Vagina (tissue), 2 donors: ENCODE measurements around the gene CPLX3. TPM values are rescaled to one million over a fixed set of nuclear protein-coding genes. Genes with fewer than 3 reads are reported as not detected.

Source experiments
- DNase-seq, 2 donors: peaks; one replicate each; pipeline ENCODE4 v3.0.0-alpha.2; 2017; ENCODE audit errors: extremely low spot score in 2 of 2
- H3K27ac ChIP-seq: fragments of 200-600 bp; sonication (generic); one replicate; pipeline ENCODE4 v1.5.1; 2019
- H3K27me3 ChIP-seq: fragments of 200-600 bp; sonication (generic); one replicate; pipeline ENCODE4 v1.5.1; 2019
- H3K36me3 ChIP-seq, 2 donors: fragments of 200-600 bp; sonication (generic); one replicate each; pipeline ENCODE4 v1.5.1; 2017 to 2019
- H3K4me1 ChIP-seq: fragments of 200-600 bp; sonication (generic); one replicate; pipeline ENCODE4 v1.5.1; 2019
- H3K4me3 ChIP-seq, 2 donors: fragments of 200-600 bp; sonication (generic); 1 replicate in 1 of 2; 2 replicates in 1 of 2; pipeline ENCODE4 v1.5.1; 2016 to 2019
- H3K9me3 ChIP-seq: fragments of 200-600 bp; sonication (generic); one replicate; pipeline ENCODE4 v1.5.1; 2019
- CTCF ChIP-seq, 3 experiments: fragments of 450-650 bp in 2 of 3; fragments of 200-600 bp in 1 of 3; sonication (generic) in 1 of 3; IDR thresholded peaks; one replicate each; pipeline ENCODE4 v1.5.1; 2017 to 2019; ENCODE audit warnings: antibody characterized with exemption in 3 of 3, mild to moderate bottlenecking in 2 of 3, moderate library complexity in 2 of 3
- POLR2A ChIP-seq, 2 donors: fragments of 450-650 bp; IDR thresholded peaks; one replicate each; pipeline ENCODE4 v1.6.1; 2017; ENCODE audit warnings: antibody characterized with exemption in 2 of 2, mild to moderate bottlenecking in 2 of 2, moderate library complexity in 2 of 2
- POLR2AphosphoS5 ChIP-seq, 2 donors: sonication (generic); formaldehyde crosslinking; IDR thresholded peaks; one replicate each; pipeline ENCODE4 v1.9.0; 2017; ENCODE audit warnings: antibody characterized with exemption in 2 of 2, mild to moderate bottlenecking in 2 of 2, low read depth in 1 of 2; ENCODE audit not compliant: insufficient read depth in 1 of 2
- intact Hi-C: fragments of 100-400 bp; cut with DNase I; formaldehyde crosslinking; loops from one replicate; pipeline ENCODE4 v1.15.1; 2023
- total RNA-seq: library from RNA; depleted of rRNA; stranded (reverse); fragments of >200 nt; gene quantifications from one replicate; pipeline ENCODE4 v1.2.3, GENCODE V29; 2016

CPLX3 gene
- total RNA-seq, 1 donor from 2014 or later: not detected

GRCh38 chr15:74793135-74794028 is 33.0 kb upstream of the CPLX3 start:
- DNase-seq: no peak
- peak overlapping the region; percentile 51 for H3K27ac ChIP-seq
- no peaks in the 10 kb centered on the region for H3K27me3 ChIP-seq
- no peak overlapping the region for H3K4me3 ChIP-seq
- no peaks in the 10 kb centered on the region for H3K36me3 ChIP-seq
- intact Hi-C loops: no loop called here
- H3K9me3 ChIP-seq: no peaks in the 10 kb centered on the region
- no peak for TF ChIP-seq POLR2AphosphoS5 (IDR thresholded peaks at IDR 0.05; ENCODE audit: insufficient read depth in 1 of 2, low read depth in 1 of 2)
- TF ChIP-seq POLR2A (IDR thresholded peaks at IDR 0.05): no peak
- no peak for TF ChIP-seq CTCF (IDR thresholded peaks at IDR 0.05)
- peaks cover 74% of the 10 kb centered on the region for H3K4me1 ChIP-seq

- Histone ChIP-seq H3K27me3 (no peaks in the 10 kb centered on the region), H3K27ac (peak overlapping the region; percentile 4), H3K9me3 (no peaks in the 10 kb centered on the region), H3K4me1 (peaks cover 74% of the 10 kb centered on the region), H3K4me3 (no peak overlapping the region), H3K36me3 (peaks cover 0 to 6% of the 10 kb centered on the region in 2 donors)
- no peak for TF ChIP-seq CTCF (IDR thresholded peaks at IDR 0.05)
- TF ChIP-seq POLR2A (IDR thresholded peaks at IDR 0.05): no peak
- no peak for TF ChIP-seq POLR2AphosphoS5 (IDR thresholded peaks at IDR 0.05; ENCODE audit: insufficient read depth in 1 of 2, low read depth in 1 of 2)
- DNase-seq: no peak
- intact Hi-C loops: no loop called here
Observed at GRCh38 chr15:74794248-74794969, 32.0 kb upstream of the CPLX3 start.

- Histone ChIP-seq H3K9me3 (no peaks in the 10 kb centered on the region), H3K4me1 (peaks cover 74% of the 10 kb centered on the region), H3K27me3 (no peaks in the 10 kb centered on the region), H3K36me3 (peaks cover 0 to 10% of the 10 kb centered on the region in 2 donors), H3K4me3 (no peak overlapping the region), H3K27ac (peak overlapping the region; percentile 4)
- intact Hi-C loops: no loop called here
- no peak for DNase-seq
- no peak for TF ChIP-seq POLR2A (IDR thresholded peaks at IDR 0.05)
- TF ChIP-seq POLR2AphosphoS5 (IDR thresholded peaks at IDR 0.05; ENCODE audit: insufficient read depth in 1 of 2, low read depth in 1 of 2): no peak
- no peak for TF ChIP-seq CTCF (IDR thresholded peaks at IDR 0.05)
Observed at GRCh38 chr15:74794970-74795349, 31.5 kb upstream of the CPLX3 start.

GRCh38 chr15:74795966-74796625 is 30.3 kb upstream of the CPLX3 start:
- no peak overlapping the region for H3K27ac ChIP-seq
- no peak for DNase-seq
- H3K36me3 ChIP-seq: peaks cover 0 to 18% of the 10 kb centered on the region in 2 donors
- H3K9me3 ChIP-seq: no peaks in the 10 kb centered on the region
- no peaks in the 10 kb centered on the region for H3K27me3 ChIP-seq
- intact Hi-C loops: no loop called here
- no peak overlapping the region for H3K4me3 ChIP-seq
- no peak for TF ChIP-seq CTCF (IDR thresholded peaks at IDR 0.05)
- TF ChIP-seq POLR2A (IDR thresholded peaks at IDR 0.05): no peak
- TF ChIP-seq POLR2AphosphoS5 (IDR thresholded peaks at IDR 0.05; ENCODE audit: insufficient read depth in 1 of 2, low read depth in 1 of 2): no peak
- H3K4me1 ChIP-seq: peaks cover 68% of the 10 kb centered on the region
